Spleen (tissue), 11 donors: ENCODE data around the gene HLA-C. TPM values are rescaled to one million over a fixed set of nuclear protein-coding genes. Genes with fewer than 3 reads are reported as not detected.

Experiments used
- DNase-seq: peaks from one replicate; pipeline ENCODE4 v3.0.0-alpha.2; 2020
- H3K27ac ChIP-seq, 8 donors: fragments of 200-600 bp; sonication (generic) in 7 of 8; 1 replicate in 4 of 8; 2 replicates in 4 of 8; pipeline versions ENCODE4 v1.5.0 to v1.8.0; 2016 to 2021; ENCODE audit warnings: inconsistent platforms in 4 of 8, mild to moderate bottlenecking in 4 of 8, moderate library complexity in 1 of 8
- H3K27me3 ChIP-seq, 7 donors: fragments of 200-600 bp; sonication (generic) in 6 of 7; replicated peaks in 1 of 7; 1 replicate in 4 of 7; 2 replicates in 3 of 7; pipeline versions ENCODE4 v1.5.0 to v1.8.0; 2016 to 2021; ENCODE audit warnings: inconsistent platforms in 3 of 7, mild to moderate bottlenecking in 1 of 7
- H3K36me3 ChIP-seq, 6 donors: fragments of 200-600 bp; sonication (generic) in 5 of 6; 1 replicate in 4 of 6; 2 replicates in 2 of 6; pipeline versions ENCODE4 v1.5.0 to v1.8.0; 2016 to 2021; ENCODE audit warnings: inconsistent platforms in 2 of 6
- H3K4me1 ChIP-seq, 6 donors: fragments of 200-600 bp; sonication (generic) in 5 of 6; 1 replicate in 3 of 6; 2 replicates in 3 of 6; pipeline versions ENCODE4 v1.5.0 to v1.8.0; 2016 to 2021; ENCODE audit warnings: inconsistent platforms in 3 of 6
- H3K4me3 ChIP-seq, 8 donors: fragments of 200-600 bp; sonication (generic) in 7 of 8; 1 replicate in 4 of 8; 2 replicates in 4 of 8; pipeline versions ENCODE4 v1.5.0 to v1.8.0; 2016 to 2021; ENCODE audit warnings: inconsistent platforms in 4 of 8, mild to moderate bottlenecking in 4 of 8, moderate library complexity in 2 of 8
- H3K9me3 ChIP-seq, 8 donors: fragments of 200-600 bp; sonication (generic) in 7 of 8; 1 replicate in 4 of 8; 2 replicates in 4 of 8; pipeline versions ENCODE4 v1.5.0 to v1.8.0; 2016 to 2021; ENCODE audit warnings: inconsistent platforms in 4 of 8
- POLR2A ChIP-seq, 3 donors: fragments of 450-650 bp; IDR thresholded peaks; one replicate each; pipeline ENCODE4 v1.5.1; 2017; ENCODE audit warnings: antibody characterized with exemption in 3 of 3, mild to moderate bottlenecking in 1 of 3
- POLR2AphosphoS5 ChIP-seq, 3 donors: sonication (generic); formaldehyde crosslinking; IDR thresholded peaks; one replicate each; pipeline ENCODE4 v1.5.1; 2017; ENCODE audit warnings: antibody characterized with exemption in 3 of 3
- whole genome bisulfite sequencing, 5 donors: extraction: QIAGEN DNeasy Blood & Tissue Kit in 3 of 5; methylation state at CpG; one replicate each; pipeline versions ENCODE4 v1.1.5 to v1.1.7; 2013 to 2018; 5-methylcytosine and 5-hydroxymethylcytosine counted together
- intact Hi-C: fragments of 100-400 bp; cut with DNase I; formaldehyde crosslinking; loops from one replicate; pipeline ENCODE4 v1.15.0; 2023; ENCODE audit warnings: low total_unique reads
- polyA plus RNA-seq, 3 donors: library from polyadenylated mRNA; stranded (reverse); fragments of 200-250 nt; gene quantifications; one replicate each; pipeline ENCODE4 v1.2.1, GENCODE V29; 2013
- total RNA-seq, 7 donors: library from RNA; depleted of rRNA in 3 of 7; stranded (reverse); fragments of >200 nt in 3 of 7; fragmentation: NEBNext Ultra II Directional in 4 of 7; extraction: Animal tissue kit (Norgen Biotek cat#: 25700) in 4 of 7; gene quantifications; one replicate each; pipeline versions ENCODE4 v1.1.0 to v1.2.1, GENCODE V29; 2016 to 2021
- TF ChIP-seq, protein P1 (sequence below), 11 experiments: fragments of 200-600 bp in 7 of 11; fragments of 450-650 bp in 4 of 11; sonication (generic) in 4 of 11; IDR thresholded peaks in 8 of 11; conservative IDR thresholded peaks in 3 of 11; 1 replicate in 7 of 11; 2 replicates in 4 of 11; pipeline versions ENCODE4 v1.4.0 to v1.8.0; 2016 to 2021; ENCODE audit warnings: antibody characterized with exemption in 11 of 11, inconsistent platforms in 4 of 11, mild to moderate bottlenecking in 1 of 11
- donor health status: healthy with polysubstance abuse.
- donor health status: DM: no; HTN: no; CAD: no; lungs with moderate emphysema.
- donor health status: DM: no; HTN: no; CAD: no.
- donor health status: Bipolar disorder and iron deficiency.
- donor health status: healthy.
- donor health status: DM: no; HTN: no; CAD: no.
- donor health status: DM: yes; HTN: yes; CAD: no.

HLA-C gene
- total and polyA plus RNA-seq, 10 donors: 368 to 2,036 (median 1,278) TPM

DNA sequence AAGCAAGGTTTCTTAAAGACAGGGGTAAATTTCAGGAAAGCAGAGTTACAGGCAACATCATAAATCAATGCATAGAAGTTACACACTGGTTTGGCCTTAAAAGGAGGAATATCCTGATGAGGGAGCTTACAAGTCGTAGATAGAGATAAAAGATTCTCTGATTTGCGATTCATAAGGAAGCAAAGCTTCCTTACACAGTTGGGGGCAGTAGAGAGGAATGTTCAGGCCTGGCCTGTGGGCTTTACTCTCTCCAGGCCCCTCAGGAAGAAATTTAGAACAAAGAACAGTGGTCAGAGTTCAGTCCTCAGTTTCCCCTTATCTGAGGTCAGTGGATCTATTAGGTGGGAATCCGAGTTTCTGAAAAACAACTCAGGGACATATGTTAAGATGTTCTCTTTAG lies 19.3 kb downstream of the HLA-C start:
- no peak overlapping the region for H3K27ac ChIP-seq
- TF ChIP-seq, protein P1, sequence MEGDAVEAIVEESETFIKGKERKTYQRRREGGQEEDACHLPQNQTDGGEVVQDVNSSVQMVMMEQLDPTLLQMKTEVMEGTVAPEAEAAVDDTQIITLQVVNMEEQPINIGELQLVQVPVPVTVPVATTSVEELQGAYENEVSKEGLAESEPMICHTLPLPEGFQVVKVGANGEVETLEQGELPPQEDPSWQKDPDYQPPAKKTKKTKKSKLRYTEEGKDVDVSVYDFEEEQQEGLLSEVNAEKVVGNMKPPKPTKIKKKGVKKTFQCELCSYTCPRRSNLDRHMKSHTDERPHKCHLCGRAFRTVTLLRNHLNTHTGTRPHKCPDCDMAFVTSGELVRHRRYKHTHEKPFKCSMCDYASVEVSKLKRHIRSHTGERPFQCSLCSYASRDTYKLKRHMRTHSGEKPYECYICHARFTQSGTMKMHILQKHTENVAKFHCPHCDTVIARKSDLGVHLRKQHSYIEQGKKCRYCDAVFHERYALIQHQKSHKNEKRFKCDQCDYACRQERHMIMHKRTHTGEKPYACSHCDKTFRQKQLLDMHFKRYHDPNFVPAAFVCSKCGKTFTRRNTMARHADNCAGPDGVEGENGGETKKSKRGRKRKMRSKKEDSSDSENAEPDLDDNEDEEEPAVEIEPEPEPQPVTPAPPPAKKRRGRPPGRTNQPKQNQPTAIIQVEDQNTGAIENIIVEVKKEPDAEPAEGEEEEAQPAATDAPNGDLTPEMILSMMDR (IDR thresholded peaks at IDR 0.05 in 8 of 11, conservative IDR thresholded peaks at IDR 0.05 in 3 of 11): no peak
- TF ChIP-seq POLR2AphosphoS5 (IDR thresholded peaks at IDR 0.05) (no peak), POLR2A (IDR thresholded peaks at IDR 0.05) (no peak)
- intact Hi-C loops: no loop called here
- no peaks in the 10 kb centered on the region for H3K4me1 ChIP-seq
- 14 to 51% (median 18%) methylated on average over 3 of the region's 3 CpGs for WGBS, 5 donors
- DNase-seq: no peak
- H3K27me3 ChIP-seq: no peaks in the 10 kb centered on the region
- H3K36me3 ChIP-seq: no peaks in the 10 kb centered on the region
- H3K9me3 ChIP-seq: peaks cover 0 to 12% (median 7%) of the 10 kb centered on the region in 8 donors
- no peak overlapping the region for H3K4me3 ChIP-seq

DNA sequence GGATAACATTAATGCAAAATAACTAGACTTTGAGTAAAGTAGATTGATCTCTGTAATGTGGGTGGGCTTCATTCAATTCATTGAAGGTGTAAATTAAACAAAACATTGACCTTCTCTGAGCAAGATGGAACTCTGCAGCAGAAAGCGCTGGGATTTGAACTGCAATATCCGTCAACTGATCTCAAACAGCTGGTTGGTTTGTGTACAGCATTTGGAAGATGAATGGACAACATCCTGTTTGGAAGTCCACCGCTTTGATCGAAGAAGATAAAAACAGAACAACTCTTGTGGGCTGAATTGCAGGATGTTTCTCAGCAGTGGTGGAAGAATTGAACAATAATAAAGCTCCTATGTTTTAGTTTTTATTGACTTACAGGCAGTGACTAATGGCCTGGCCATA lies 20.6 kb downstream of the HLA-C start:
- Histone ChIP-seq H3K4me1 (no peaks in the 10 kb centered on the region), H3K27ac (no peak overlapping the region), H3K27me3 (peaks cover 0 to 2% (median 0%) of the 10 kb centered on the region in 7 donors), H3K36me3 (no peaks in the 10 kb centered on the region), H3K4me3 (no peak overlapping the region), H3K9me3 (peaks cover 0 to 26% (median 17%) of the 10 kb centered on the region in 8 donors)
- TF ChIP-seq POLR2A (IDR thresholded peaks at IDR 0.05): no peak
- TF ChIP-seq, protein P1 (IDR thresholded peaks at IDR 0.05 in 8 of 11, conservative IDR thresholded peaks at IDR 0.05 in 3 of 11): no peak
- TF ChIP-seq POLR2AphosphoS5 (IDR thresholded peaks at IDR 0.05): no peak
- WGBS, 5 donors: 54 to 70% (median 61%) methylated on average over 4 of the region's 4 CpGs
- intact Hi-C loops: no loop called here
- DNase-seq: no peak

GRCh38 chr6:31249184-31249583 lies 22.7 kb downstream of the HLA-C start:
- Histone ChIP-seq H3K27ac (no peak overlapping the region), H3K36me3 (no peaks in the 10 kb centered on the region), H3K27me3 (peaks cover 0 to 7% (median 0%) of the 10 kb centered on the region in 7 donors), H3K4me1 (no peaks in the 10 kb centered on the region), H3K4me3 (no peak overlapping the region), H3K9me3 (peaks cover 0 to 26% (median 17%) of the 10 kb centered on the region in 8 donors)
- WGBS, 5 donors: 81 to 95% (median 91%) methylated on average over 2 of the region's 2 CpGs
- intact Hi-C loops: no loop called here
- TF ChIP-seq, protein P1 (IDR thresholded peaks at IDR 0.05 in 8 of 11, conservative IDR thresholded peaks at IDR 0.05 in 3 of 11): no peak
- TF ChIP-seq POLR2A (IDR thresholded peaks at IDR 0.05) (no peak), POLR2AphosphoS5 (IDR thresholded peaks at IDR 0.05) (no peak)
- no peak for DNase-seq

DNA sequence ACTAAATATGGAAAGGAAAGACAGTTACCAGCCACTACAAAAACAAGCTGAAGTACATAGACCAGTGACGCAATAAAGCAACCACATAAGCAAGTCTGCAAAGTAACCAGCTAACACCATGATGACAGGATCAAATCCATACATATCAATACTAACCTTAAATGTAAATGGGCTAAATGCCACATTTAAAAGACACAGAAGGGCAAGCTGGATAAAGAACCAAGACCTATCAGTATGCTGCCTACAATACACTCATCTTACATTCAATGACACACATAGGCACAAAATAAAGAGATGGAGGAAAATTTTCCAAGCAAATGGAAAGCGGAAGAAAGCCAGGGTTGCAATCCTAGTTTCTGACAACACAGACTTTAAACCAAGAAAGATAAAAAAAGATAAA lies 24.1 kb downstream of the HLA-C start:
- Histone ChIP-seq H3K36me3 (no peaks in the 10 kb centered on the region), H3K27ac (no peak overlapping the region), H3K4me3 (no peak overlapping the region), H3K27me3 (peaks cover 0 to 7% (median 0%) of the 10 kb centered on the region in 7 donors), H3K9me3 (peaks cover 0 to 26% (median 17%) of the 10 kb centered on the region in 8 donors), H3K4me1 (no peaks in the 10 kb centered on the region)
- TF ChIP-seq, protein P1 (IDR thresholded peaks at IDR 0.05 in 8 of 11, conservative IDR thresholded peaks at IDR 0.05 in 3 of 11): no peak
- TF ChIP-seq POLR2AphosphoS5 (IDR thresholded peaks at IDR 0.05): no peak
- no peak for TF ChIP-seq POLR2A (IDR thresholded peaks at IDR 0.05)
- intact Hi-C loops: no loop called here
- no peak for DNase-seq
- WGBS, 5 donors: 88 to 95% (median 93%) methylated on average over 2 of the region's 2 CpGs
